Ectodermal cell (in vitro differentiated cells): ENCODE results near the gene SCRN1. TPM values are rescaled to one million over a fixed set of nuclear protein-coding genes. Genes with fewer than 3 reads are reported as not detected.

Experiments
- H3K27ac ChIP-seq: 2 replicates; pipeline ENCODE4 v1.7.0; 2013; ENCODE audit warnings: mild to moderate bottlenecking, low read depth, low read length; ENCODE audit not compliant: insufficient read depth, poor library complexity, severe bottlenecking
- H3K27me3 ChIP-seq: 2 replicates; pipeline ENCODE4 v1.7.0; 2013; ENCODE audit warnings: mild to moderate bottlenecking, low read length; ENCODE audit not compliant: insufficient read depth, control insufficient read depth, poor library complexity, severe bottlenecking
- H3K36me3 ChIP-seq: one replicate; pipeline ENCODE4 v1.7.0; 2013; ENCODE audit warnings: low read length; ENCODE audit not compliant: control insufficient read depth, insufficient read depth
- H3K4me1 ChIP-seq: one replicate; pipeline ENCODE4 v1.7.0; 2013; ENCODE audit warnings: low read length; ENCODE audit not compliant: control insufficient read depth, insufficient read depth
- H3K4me3 ChIP-seq: 2 replicates; pipeline ENCODE4 v1.7.0; 2013; ENCODE audit warnings: low read depth, low read length, control low read depth; ENCODE audit not compliant: insufficient read depth
- H3K9me3 ChIP-seq: 2 replicates; pipeline ENCODE4 v1.7.0; 2013; ENCODE audit warnings: mild to moderate bottlenecking, low read length, moderate library complexity; ENCODE audit not compliant: control insufficient read depth
- WGBS, 2 experiments: methylation state at CpG; one replicate each; pipeline ENCODE4 v1.1.7; 2013; ENCODE audit warnings: missing lambda C conversion rate in 2 of 2; 5-methylcytosine and 5-hydroxymethylcytosine counted together
- polyA plus RNA-seq, 4 experiments: library from polyadenylated mRNA; stranded (reverse); fragments of 50-300 nt; gene quantifications; one replicate each; pipeline ENCODE4 v1.2.3, GENCODE V29; 2013

Gene SCRN1, protein sequence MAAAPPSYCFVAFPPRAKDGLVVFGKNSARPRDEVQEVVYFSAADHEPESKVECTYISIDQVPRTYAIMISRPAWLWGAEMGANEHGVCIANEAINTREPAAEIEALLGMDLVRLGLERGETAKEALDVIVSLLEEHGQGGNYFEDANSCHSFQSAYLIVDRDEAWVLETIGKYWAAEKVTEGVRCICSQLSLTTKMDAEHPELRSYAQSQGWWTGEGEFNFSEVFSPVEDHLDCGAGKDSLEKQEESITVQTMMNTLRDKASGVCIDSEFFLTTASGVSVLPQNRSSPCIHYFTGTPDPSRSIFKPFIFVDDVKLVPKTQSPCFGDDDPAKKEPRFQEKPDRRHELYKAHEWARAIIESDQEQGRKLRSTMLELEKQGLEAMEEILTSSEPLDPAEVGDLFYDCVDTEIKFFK
- polyA plus RNA-seq (2013, experiment 1 of 4) = 88.2 TPM
- 106 TPM for polyA plus RNA-seq (2013, experiment 2 of 4)
- 65.7 TPM for polyA plus RNA-seq (2013, experiment 3 of 4)
- polyA plus RNA-seq (2013, experiment 4 of 4) = 77.0 TPM

DNA sequence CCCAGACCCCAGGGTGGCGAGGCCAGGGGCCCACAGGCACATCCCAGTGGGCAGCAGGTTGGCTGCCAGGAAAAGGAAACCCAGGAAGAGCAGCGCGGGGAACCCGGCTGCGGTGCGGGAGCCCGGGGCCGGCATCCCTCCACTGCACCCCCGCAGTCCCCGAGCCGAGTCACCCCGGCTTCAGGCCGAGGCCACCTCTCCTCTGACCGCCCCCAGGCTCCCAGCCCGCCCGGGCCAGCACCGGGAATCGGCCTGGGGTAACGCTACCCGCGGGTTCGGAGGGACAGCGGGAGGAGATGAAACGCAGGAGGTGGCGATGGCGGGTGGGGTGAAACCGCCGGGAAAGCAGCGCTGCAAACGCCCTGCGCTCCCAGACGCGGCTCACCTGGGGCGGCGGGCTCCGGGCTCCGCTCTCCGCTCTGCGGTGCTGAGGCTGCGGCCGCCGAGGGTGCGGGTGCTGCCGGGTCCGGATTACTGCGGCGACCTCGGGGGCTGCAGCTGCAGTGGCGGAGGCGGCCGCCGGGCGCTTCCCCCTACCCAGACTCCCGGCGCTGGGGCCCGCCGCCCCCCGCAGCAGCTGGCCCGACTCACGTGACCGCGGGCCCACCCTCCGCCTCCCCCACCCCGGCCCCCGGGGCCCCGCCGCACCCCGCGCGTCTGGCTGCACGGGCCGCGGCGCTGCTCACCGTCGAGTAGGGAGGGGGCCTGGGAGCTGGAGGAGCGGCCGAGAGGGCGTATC lies at the start of gene SCRN1:
SCRN1 (minus strand) TSS at position 545 of the 739 bp plus-strand sequence. CDS start 20,734 bp downstream, outside the sequence.
- peaks cover 7% of the 10 kb centered on the region for H3K4me1 ChIP-seq
- H3K4me3 ChIP-seq = peak within 1 kb of the TSS; percentile 96
- no peak within 1 kb of the TSS for H3K27ac ChIP-seq
- 0% methylated on average over 79 of the region's 79 CpGs for WGBS, 2 experiments
- H3K36me3 ChIP-seq = no peaks in the 10 kb centered on the region
- peaks cover 15% of the 10 kb centered on the region for H3K27me3 ChIP-seq
- H3K9me3 ChIP-seq = peaks cover 2% of the 10 kb centered on the region

GRCh38 chr7:30038196-30038980 lies 48.8 kb upstream of the SCRN1 start:
- WGBS, 2 experiments = 90 to 100% methylated on average over 1 to 3 of the region's 3 CpGs
- peaks cover 4% of the 10 kb centered on the region for H3K36me3 ChIP-seq
- no peak overlapping the region for H3K27ac ChIP-seq
- H3K4me3 ChIP-seq = no peak overlapping the region
- no peaks in the 10 kb centered on the region for H3K9me3 ChIP-seq
- no peaks in the 10 kb centered on the region for H3K4me1 ChIP-seq
- no peaks in the 10 kb centered on the region for H3K27me3 ChIP-seq

DNA sequence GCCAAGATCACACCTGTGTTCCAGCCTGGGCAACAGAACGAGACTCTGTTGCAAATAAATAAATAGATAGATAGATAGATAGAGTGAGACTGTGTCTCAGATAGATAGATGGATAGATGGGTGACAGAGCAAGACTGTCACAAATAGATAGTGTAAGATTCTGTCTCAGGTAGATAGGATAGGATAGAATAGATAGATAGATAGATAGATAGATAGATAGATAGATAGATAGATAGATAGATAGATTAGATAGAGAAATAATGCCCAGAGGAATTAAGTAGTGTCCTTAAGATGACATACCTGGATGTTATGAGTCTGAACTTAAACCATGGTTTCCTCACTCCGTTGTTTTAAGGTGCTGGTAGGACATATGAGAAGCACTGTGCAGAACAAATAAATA lies 46.6 kb upstream of the SCRN1 start:
- no peaks in the 10 kb centered on the region for H3K4me1 ChIP-seq
- WGBS, 2 experiments = 90 to 97% methylated on average over 2 of the region's 2 CpGs

DNA sequence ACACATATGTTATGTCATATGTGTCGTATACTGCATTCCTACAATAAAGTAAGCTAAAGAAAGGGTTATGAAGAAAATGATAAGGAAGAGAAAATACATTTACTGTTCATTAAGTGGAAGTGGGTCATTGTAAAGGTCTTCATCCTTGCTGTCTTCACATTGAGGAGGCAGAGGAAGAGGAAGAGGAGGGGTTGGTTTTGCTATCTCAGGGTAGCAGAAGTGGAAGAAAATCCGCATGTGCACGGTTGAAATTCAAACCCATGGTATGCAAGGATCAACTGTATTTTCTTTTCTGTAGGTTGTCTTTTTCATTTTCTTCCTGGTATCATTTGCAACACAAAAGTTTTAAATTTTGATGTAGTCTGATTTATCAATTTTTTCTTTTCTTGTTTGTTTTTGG lies 44.9 kb upstream of the SCRN1 start:
- Histone ChIP-seq H3K27me3 (no peaks in the 10 kb centered on the region), H3K9me3 (no peaks in the 10 kb centered on the region), H3K4me1 (peaks cover 6% of the 10 kb centered on the region), H3K27ac (no peak overlapping the region), H3K36me3 (peaks cover 4% of the 10 kb centered on the region), H3K4me3 (no peak overlapping the region)
- 95 to 98% methylated on average over 3 of the region's 3 CpGs for WGBS, 2 experiments

More for the DNA sequence above, 46.6 kb upstream of the SCRN1 start:
- Histone ChIP-seq H3K36me3 (peaks cover 4% of the 10 kb centered on the region), H3K27me3 (no peaks in the 10 kb centered on the region), H3K9me3 (no peaks in the 10 kb centered on the region), H3K27ac (no peak overlapping the region), H3K4me3 (no peak overlapping the region)

GRCh38 chr7:30032310-30033125 lies 42.9 kb upstream of the SCRN1 start:
- WGBS, 2 experiments = 89 to 93% methylated on average over 4 of the region's 4 CpGs
- Histone ChIP-seq H3K27me3 (no peaks in the 10 kb centered on the region), H3K4me3 (no peak overlapping the region)

DNA sequence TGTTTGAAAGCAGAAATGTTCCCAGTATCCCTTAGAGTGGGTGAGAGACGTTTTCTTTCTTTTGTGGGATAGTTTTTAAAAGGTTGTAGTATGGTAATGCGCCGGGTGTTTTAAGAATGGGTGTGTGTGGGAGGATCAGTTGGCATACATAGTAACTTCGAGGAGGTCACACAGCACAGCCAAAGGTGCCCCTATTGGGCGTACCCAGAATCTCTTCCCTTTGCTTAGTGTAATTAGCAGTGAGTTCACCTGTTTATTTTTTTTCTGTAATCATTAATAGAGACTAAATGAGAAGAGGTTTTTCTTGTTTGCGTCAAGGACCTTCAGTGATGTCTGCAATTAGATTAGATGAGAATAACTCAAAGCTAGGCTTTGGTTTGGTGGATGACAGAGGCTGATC lies 40.1 kb upstream of the SCRN1 start:
- Histone ChIP-seq H3K36me3 (no peaks in the 10 kb centered on the region), H3K4me3 (peak overlapping the region; percentile 91), H3K27me3 (peaks cover 3% of the 10 kb centered on the region), H3K27ac (no peak overlapping the region), H3K4me1 (peaks cover 18% of the 10 kb centered on the region), H3K9me3 (no peaks in the 10 kb centered on the region)
- 14 to 24% methylated on average over 6 of the region's 6 CpGs for WGBS, 2 experiments

More at GRCh38 chr7:30032310-30033125, 42.9 kb upstream of the SCRN1 start:
- peaks cover 4% of the 10 kb centered on the region for H3K36me3 ChIP-seq
- no peak overlapping the region for H3K27ac ChIP-seq
- H3K4me1 ChIP-seq = peaks cover 11% of the 10 kb centered on the region
- H3K9me3 ChIP-seq = no peaks in the 10 kb centered on the region

DNA sequence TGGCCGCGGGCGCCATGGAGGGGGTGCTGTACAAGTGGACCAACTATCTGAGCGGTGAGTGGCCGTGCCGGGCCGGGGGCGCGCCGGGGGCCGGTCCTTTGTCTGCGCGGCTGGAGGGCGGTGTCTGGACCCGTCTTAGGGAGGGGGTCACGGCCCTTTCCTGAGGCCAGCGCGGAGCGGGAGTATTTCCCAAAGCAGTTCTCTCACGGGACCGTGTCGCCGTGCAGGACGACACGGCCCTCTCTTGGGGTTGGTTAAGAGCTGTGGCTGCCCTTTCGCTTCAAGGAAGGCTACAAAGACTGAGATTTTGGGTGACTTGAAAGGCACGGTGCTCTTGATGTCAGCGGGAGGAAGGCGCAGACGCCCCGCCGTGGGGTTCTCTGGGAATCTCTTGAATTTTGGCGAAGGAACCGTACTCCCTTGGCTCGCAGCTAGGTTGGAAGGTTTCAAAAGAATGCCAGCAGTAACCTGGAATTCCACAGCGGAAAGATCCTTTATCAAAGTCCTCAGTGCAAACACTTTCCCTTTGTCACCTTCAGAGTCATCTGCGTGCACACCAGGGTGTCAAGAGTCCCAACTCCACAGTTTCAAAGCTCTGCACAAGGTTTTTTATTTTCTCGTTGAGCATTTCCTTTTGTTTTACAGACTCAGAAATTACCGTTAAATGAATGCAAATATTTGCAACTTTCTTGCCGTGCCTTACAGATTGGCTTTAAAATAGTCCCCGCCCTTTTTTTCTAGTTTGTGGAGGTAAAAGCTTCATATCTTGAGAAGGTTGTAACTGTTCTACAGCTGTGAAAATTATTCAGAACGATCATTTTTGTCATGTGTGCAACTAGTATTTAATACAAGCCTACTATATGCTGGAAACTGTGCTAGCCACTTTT lies 39.4 kb upstream of the SCRN1 start:
- H3K9me3 ChIP-seq = no peaks in the 10 kb centered on the region
- peaks cover 18% of the 10 kb centered on the region for H3K4me1 ChIP-seq
- 0 to 1% methylated on average over 41 to 42 of the region's 42 CpGs for WGBS, 2 experiments
- peaks cover 3% of the 10 kb centered on the region for H3K27me3 ChIP-seq
- H3K36me3 ChIP-seq = no peaks in the 10 kb centered on the region
- H3K4me3 ChIP-seq = peak overlapping the region; percentile 91
- H3K27ac ChIP-seq = peak overlapping the region; percentile 88

- peaks cover 3% of the 10 kb centered on the region for H3K27me3 ChIP-seq
- H3K9me3 ChIP-seq = no peaks in the 10 kb centered on the region
- WGBS, 2 experiments = 0% methylated on average over 70 of the region's 70 CpGs
- peaks cover 18% of the 10 kb centered on the region for H3K4me1 ChIP-seq
- peak within 1 kb of the TSS; percentile 91 for H3K4me3 ChIP-seq
- peak within 1 kb of the TSS; percentile 88 for H3K27ac ChIP-seq
- no peaks in the 10 kb centered on the region for H3K36me3 ChIP-seq
Observed at GRCh38 chr7:30028216-30028748, 38.7 kb upstream of the SCRN1 start, which contains the start of gene PLEKHA8. PLEKHA8 (plus strand) TSS chr7:30028412; CDS start chr7:30028763, 351 bp downstream.
